ENCODE data around the gene DERL2.

The DERL2 gene

DNA sequence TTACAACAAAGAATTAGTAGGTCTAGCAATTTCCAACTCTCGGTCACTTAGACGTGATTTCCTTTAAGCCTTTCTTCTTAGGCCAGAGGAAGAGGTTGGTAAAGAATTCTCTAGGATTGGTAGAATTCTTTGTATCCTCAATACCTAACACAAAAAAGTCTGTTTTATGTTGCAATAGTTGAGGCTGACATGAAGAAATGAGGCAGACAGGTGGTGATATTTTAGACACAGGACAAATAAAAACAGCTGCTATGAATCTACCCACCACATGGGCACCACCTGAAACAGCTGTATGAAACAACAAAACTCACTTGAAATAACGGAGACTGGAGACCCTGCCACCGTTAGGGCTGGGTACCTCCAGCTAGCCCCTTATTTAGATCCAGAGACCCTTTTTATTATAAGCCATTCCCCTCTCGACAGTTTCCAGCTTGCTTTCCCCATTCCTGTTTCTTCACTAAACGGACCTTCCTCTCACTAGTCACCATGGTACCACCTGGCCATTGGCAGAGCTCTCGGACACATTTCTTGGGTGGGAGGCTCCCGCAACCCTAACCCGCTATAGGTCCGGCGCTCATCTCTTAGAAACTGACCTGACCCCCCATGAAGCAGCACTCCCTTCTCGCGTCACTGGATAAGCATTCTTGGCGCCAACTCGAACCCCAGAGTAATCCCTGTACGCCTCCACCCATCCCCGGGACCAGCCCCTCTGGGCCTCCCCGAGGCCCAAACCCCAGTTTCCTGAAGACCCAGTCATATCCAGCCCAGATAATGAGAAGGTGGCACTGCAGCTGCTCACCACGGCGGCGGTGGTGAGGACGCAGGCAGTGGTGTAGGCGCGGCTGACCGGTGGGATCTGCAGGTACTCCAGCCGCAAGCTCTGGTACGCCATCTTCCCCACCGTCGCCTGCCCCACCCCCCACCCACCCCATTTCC, at the start of gene DERL2:
TSS of gene DERL2 (minus strand) at position 909 of the 936 bp plus-strand sequence. CDS start at position 892, 17 bp downstream.
- no peak for DNase-seq

DNA sequence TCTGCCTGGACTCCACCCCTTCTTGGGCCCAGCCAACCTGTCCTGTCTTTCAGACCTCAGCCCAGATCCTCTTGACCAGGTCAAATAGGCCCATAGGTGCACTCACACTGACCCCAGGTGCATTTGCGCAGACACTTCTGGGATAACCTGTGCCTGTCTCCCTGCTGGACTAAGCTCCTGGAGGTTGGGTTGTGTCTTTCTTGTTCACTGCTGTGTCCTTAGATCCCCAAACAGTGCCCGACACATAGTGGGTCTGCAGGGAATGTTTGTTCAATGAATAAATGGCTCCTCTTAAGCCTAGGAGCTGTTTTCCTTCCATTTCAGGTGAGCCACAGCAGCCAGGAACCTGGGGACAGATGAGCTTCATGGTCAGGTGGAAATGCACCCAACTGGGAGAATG, 49.5 kb upstream of the DERL2 start:
- DNase-seq, result no peak

DNA sequence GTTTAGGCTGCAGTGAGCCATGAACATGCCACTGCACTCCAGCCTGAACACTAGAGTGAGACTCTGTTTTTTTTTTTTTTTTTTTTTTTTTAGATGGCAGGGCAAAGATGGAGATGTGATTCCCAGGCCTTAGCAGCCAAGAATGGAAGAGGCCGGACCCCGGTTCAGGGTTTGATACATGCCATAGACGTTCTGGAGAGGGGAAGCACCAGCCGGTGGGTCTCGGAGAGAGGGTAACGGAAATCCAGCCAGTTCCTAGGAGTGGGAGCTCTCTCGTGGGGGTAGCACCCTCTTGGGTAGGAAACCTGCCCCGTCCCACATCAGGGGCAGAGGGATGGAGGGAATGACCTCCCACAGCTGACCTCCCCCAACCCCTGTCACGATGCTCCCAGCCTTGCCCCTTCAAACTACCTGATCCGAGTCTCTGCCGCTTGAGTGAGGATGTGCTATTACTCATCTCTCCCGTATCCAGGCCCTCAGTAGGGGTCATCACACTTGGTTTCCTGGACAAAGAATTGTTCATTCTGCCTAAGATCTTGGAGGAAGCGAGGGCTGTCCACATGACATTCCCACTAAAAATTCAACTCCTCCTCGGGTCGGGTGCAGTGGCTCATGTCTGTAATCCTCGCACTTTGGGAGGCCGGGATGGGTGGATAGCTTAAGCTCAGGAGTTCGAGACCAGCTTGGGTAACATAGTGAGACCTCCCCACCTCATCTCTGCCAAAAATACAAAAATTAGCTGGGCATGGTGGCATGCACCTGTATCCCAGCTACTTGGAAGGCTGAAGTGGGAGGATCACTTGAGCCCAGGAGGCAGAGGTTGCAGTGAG, 47.7 kb upstream of the DERL2 start:
- no peak for DNase-seq

- DNase-seq, result no peak
Measured at GRCh38 chr17:5532581-5532980, 46.6 kb upstream of the DERL2 start.

GRCh38 chr17:5531085-5531418, 45.1 kb upstream of the DERL2 start:
- no peak for DNase-seq

- DNase-seq, result no peak
Measured at GRCh38 chr17:5530265-5531084, 44.5 kb upstream of the DERL2 start.

GRCh38 chr17:5527601-5528250, 41.7 kb upstream of the DERL2 start:
- no peak for DNase-seq

GRCh38 chr17:5526821-5527598, 41.0 kb upstream of the DERL2 start:
- DNase-seq, result no peak

DNA sequence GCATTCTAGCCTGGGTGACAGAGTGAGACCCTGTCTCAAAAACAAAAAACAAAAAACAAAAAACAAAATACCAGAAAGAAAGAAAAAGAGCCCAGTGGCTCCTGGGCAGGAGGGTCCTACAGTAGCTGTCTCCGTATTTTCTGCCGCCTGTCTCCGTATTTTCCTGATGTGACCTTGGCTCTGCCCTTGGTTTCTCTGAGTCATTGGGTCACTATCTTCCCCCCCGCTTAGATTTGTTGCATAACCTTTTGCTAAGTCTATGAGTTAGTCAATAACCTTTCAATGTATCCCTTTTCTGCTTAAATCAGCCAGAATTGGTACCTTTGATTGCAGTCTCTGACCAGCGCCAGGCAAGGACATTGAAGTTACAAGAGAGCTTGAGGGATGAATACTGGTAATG, 37.3 kb upstream of the DERL2 start:
- no peak for DNase-seq

DNA sequence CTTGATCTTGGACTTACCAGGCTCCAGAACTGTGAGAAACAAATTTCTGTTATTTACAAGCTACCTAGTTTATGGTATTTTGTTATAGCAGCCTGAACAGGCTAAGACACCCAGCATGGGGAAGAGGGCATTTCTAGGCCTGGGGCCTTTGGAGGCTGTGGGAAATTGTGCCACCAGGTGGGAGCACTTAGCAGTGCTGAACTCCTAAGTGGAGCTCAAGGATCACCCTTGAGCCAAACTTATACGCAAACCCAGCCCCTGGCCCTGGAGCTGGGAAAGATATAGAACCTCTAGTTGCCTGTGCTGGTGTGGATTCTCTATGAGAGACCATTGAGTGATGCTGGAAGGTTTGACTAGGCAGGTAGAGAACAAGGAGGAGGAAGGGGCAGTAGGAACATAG, 36.5 kb upstream of the DERL2 start:
- DNase-seq, result no peak

- no peak for DNase-seq
Measured at GRCh38 chr17:5516060-5516792, 30.2 kb upstream of the DERL2 start.

- DNase-seq, result no peak
Measured at GRCh38 chr17:5514976-5515375, 29.0 kb upstream of the DERL2 start.

DNA sequence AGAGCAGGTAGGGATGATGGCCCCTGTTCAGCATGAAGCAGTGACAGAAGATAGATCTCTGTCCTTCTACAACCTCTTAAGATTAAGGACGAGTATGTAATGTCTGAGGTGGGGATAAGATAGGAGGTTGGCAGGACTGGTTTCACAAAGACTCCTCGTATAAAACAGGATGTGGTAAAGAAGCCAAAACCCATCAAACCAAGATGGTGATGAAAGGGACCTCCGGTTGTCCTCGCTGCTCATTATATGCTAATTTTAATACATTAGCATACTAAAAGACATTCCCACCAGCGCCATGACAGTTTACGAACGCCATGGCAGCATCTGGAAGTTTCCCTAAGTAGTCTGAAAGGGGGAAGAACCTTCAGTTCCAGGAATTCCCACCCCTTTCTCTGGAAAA, 27.6 kb upstream of the DERL2 start:
- no peak for DNase-seq

- no peak for DNase-seq
Measured at GRCh38 chr17:5511401-5512225, 25.6 kb upstream of the DERL2 start.

DNA sequence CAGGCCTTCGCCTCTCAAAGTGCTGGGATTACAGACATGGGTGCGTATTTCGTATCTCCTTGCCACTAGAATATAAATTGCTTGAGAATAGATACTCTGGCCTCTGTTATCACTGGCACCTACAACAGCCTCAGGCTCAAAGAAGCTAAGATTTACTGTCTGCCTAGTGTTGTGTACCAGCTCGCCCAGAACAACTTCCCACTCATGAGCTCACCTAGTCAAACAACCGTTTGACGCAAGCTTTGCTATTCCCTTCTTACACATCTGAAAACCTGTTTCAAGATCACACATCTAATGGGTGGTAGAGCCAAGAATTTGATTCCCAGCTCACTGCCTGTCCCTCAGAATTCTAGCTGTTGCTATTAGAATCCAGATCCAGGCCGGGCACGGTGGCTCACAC, 24.8 kb upstream of the DERL2 start:
- DNase-seq, result no peak

GRCh38 chr17:5509482-5509881, 23.5 kb upstream of the DERL2 start:
- no peak for DNase-seq

- DNase-seq, result no peak
Measured at GRCh38 chr17:5508810-5509209, 22.8 kb upstream of the DERL2 start.

- DNase-seq, result no peak
Measured at GRCh38 chr17:5506307-5506706, 20.3 kb upstream of the DERL2 start.

- no peak for DNase-seq
Measured at GRCh38 chr17:5502552-5502951, 16.6 kb upstream of the DERL2 start.

DNA sequence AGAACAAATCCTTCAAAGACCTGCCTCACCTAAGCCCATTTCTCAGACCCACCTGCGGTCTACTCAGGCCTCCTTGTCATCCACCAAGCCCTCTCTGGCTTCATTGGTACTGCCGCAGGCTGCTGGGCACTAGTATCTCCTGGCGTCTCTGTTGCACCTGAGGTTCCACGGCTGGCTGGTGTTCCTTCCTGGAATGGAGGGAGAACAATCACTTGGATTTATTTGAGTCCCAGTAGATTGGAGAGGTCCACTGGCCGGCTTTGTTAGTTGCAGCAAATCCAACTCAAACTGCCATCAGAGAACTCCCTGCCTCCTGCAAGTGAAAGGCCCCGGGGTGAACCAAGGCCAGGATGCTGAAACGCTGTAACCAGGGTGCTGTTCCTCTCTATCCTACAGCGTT, 15.7 kb upstream of the DERL2 start:
- no peak for DNase-seq

All from NCI-H1436 treated with DMSO at 0.1 percent for 48 hours (cell line).